NCI-H2029 (cell line): ENCODE measurements around the gene CWC27.
"Not testable (repeated sequence)": the region's sequence is repeated elsewhere in the genome, so short reads cannot be mapped to it uniquely, and the experiment has no call there.

ENCODE experiments used
- DNase-seq: peaks from one replicate; lab custom pipeline; 2025; lab: John Stamatoyannopoulos, UW

CWC27 gene

GRCh38 chr5:64788156-64788555 is 19.4 kb downstream of the CWC27 start:
- no peak for DNase-seq

- DNase-seq = no peak
These were observed 20.7 kb downstream of the CWC27 start for GRCh38 chr5:64789457-64789856.

GRCh38 chr5:64790210-64790609 is 21.5 kb downstream of the CWC27 start:
- no peak for DNase-seq

DNA sequence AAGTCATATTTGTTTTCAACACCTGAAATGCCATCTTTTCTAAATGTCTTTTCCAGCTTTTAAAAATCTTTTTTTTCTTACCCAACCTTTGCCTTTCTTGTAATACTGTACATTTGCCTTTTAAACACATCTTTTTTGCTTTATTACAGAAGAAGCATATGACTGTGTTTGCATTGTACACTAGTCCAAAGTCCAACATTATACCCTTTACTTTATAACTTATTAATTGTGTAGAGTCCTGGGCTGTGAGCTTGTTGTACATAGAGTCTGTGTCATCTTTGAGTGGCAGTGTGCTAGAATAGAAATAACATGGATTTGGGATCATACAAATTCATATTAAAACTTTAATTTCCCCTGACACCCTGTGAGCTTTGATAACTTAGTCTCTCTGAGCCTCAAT is 23.7 kb downstream of the CWC27 start:
- no peak for DNase-seq

DNA sequence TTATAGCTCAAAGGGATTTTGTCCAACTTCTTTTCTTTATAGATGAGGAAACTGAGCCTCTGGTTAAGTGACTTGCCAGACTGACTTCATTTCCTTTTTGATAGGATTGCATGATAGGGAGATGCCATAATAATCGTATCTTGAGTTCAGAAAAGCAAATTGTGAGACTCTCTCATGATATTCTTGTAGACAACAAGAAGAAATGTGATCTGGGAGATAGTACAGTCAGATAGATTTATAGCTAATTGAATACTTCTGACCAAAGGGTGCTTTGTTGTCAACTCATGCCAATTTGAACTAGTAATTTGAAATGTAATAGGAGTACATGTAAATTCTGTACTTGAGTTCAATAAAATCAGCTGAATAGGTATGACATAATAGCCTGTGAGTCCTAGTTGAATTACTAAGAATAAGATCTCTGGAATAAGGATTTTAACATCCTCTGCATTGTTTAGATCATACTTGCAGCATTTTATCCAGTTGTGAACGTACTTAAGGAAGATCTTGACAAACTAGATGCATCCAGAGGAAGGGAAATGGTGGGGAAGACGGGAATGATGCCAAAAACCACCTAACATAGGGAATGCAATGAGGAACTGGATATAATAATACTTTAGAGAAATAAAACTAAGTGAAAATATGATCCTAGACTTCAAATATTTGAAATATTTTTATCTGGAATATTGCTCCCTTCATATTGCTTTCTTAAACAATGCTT is 25.5 kb downstream of the CWC27 start:
- DNase-seq = peak; percentile 3

GRCh38 chr5:64796301-64796700 is 27.6 kb downstream of the CWC27 start:
- DNase-seq = no peak

- no peak for DNase-seq
These were observed 32.2 kb downstream of the CWC27 start for GRCh38 chr5:64800926-64801325.

GRCh38 chr5:64806537-64806936 is 37.8 kb downstream of the CWC27 start:
- no peak for DNase-seq

DNA sequence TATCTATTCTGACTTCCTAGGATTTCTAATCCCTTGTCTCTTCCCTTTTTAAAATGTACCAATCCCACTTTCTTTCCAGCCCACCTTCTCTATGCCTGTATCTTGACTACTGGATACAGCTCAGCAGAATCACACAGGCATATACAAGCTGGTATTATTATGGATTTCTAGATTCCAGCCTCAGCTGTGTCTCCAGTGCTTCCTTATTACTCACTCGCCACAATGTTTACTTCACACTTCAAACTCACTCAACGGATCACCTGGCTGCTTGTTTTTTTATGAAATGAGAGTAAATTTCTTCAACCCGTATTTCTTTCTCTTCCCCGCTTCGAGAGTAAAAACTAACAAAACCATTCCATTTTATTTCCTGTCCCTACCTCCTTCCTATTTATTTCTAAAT is 38.8 kb downstream of the CWC27 start:
- peak; percentile 61 for DNase-seq

DNA sequence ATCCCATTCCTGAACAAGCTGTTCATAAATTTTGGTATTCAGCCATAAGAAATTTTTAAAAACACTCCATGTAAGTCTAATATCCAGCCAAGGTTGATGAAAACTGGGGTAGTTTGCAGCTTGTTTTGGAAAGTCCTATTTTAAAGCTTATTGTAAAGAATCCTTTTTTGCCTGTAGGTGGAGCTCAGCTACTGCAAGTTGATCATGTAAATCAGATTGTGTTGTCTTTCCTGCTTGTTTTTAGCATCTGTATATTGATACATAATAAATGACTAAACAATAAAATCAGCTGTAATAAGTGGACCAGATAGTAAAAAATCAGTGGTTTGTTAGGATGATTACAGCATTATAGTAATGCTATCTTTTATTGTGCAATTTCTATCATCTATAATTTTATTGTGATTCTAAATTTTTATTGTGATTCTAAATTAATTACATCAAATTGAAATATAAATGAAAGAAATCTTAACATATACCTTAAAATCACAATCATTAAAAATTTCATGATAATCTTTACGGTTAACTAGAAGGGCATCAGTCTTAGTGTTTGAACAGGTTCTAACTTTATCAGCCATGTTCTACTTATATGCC is 42.4 kb downstream of the CWC27 start:
- peak; percentile 7 for DNase-seq

DNA sequence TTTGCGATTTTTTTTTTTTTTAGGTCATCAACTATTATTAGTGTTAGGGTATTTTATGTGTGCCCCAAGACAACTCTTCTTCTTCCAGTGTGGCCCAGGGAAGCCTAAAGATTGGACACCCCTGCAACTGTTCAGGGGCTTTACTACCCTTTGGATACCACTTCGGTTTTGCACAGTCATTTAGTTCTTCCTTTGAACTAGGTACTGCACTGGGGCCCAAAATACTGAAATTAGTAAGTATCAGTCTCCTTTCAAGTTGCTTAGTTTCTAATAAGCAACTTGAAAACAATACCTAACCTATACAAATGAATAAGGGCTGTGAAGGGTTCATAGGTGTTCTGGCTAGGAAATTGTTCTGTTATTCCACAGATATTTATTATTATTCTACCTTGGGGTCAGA is 45.3 kb downstream of the CWC27 start:
- DNase-seq = no peak

GRCh38 chr5:64818245-64818644 is 49.5 kb downstream of the CWC27 start:
- DNase-seq = no peak

- DNase-seq = not testable (repeated sequence)
These were observed 50.6 kb downstream of the CWC27 start for GRCh38 chr5:64819345-64819744.

DNA sequence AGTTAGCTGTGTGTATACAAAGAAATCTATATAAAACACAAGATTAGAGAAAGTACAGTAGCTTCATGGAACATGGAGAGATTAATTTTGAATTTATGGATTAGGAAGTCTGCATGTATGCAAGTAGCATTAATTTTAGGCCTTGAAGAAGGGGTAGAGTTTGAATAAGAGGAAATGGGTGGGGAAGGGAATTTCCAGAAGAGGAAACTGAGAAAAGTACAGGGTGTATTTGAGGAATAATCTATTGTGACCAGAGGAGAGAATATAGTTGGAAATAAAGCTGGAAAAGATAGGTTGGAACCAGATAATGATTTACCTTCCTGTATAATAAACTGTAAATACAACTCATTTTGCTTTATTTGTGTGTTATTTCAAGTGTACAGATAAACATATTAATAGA is 53.6 kb downstream of the CWC27 start:
- no peak for DNase-seq

DNA sequence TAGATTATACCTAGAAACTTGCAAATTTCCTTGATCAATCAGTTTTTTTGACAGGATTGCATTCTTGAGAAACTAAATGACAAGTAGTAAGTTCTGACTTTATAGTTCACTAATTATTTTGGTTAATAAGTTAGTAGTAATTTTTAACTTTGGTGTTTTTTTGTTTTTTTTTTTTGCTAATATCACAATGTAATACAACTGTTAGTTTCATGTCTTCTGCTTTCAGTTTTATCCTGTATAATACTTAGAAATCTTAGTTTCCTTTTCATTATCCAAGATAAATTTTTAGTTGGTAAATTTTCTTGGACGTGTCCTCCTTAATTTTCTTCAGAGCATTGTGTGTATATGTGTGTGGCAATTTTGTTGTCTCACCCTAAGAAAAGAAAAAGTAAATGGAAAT is 57.8 kb downstream of the CWC27 start:
- no peak for DNase-seq

- DNase-seq = no peak
These were observed 59.0 kb downstream of the CWC27 start for GRCh38 chr5:64827703-64828102.

- not testable (repeated sequence) for DNase-seq
These were observed 61.9 kb downstream of the CWC27 start for GRCh38 chr5:64830650-64831049.

GRCh38 chr5:64831996-64832395 is 63.3 kb downstream of the CWC27 start:
- no peak for DNase-seq

DNA sequence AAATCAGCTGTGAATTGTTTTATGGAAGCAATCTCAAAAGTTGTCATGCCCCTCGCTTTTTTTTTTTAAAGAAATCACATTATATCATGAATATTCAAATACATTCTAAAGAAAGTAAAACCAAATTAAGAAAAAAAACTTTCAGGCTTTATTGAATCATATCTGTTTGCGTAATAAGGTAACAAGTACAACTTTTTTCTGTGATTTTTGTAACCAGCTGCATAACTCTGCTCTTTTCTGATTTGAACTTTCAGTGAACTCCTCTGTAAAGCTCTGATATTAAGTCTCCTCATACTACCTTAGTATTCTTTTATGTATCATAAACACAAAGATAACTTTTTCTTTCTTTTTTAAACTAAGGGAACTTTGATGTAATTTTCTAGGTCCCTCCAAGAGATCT is 65.3 kb downstream of the CWC27 start:
- DNase-seq = no peak

DNA sequence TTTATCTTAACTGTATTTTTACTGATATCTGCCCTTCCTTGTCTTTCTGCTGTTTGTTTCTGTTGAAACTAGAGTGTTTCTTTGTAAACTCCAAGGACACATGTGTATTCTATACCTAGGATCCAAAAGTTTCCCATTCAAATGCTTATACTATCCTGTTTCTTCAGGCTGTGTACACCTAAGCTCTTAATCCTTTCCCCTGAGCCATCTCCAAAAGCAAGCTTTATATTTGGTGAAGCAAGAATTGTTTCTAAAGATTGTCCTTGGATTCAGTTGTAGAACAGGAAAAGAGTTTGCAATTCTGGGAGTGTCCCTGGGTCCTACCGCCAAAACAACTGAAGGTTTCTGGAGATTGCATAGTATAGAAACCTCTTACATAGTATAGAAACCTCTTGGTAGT is 65.9 kb downstream of the CWC27 start:
- DNase-seq = no peak

DNA sequence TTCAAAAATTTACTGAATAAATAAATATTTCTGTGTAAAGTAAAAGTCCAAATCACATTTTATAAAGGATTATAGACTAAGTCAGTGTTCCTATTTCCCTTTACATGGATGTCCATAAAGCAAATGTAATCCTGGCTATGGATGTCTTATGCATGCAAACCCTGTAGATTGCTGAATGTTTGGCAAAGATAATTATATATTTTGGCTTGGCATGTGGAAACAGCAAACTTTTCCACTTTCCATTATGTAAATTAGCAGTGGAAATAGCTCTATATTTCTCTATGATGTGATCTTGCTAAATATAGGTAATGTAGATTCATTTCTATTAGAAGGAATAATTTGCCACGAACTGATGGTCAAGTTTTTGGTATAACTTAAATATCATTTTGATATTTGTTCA is 66.5 kb downstream of the CWC27 start:
- no peak for DNase-seq

DNA sequence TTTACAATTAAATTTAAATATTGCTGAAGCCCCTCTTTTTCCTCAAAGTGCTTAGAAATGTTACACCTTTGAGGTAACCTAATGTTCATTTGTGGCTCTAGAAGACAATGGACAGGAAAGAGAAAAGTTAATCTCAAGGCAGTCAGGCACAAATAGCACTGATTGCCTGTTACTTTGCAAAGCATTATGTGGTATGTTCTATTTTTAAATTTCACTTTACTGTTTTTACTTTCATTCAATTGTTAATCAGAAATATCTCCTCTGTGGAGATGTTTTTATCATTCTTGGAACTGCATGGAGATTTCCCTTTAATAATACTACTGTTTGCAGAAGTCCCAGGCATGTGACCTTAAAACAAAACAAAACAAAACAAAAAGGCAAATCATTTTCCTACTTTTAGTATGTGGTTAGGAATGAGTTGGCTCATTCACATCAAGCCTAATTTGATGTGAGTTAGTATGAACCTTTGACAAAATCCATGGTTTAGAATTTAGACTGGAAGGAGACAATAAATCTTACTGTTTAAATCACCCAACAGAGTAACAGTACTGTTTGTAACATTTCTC is 67.5 kb downstream of the CWC27 start:
- DNase-seq = no peak

GRCh38 chr5:64836786-64837185 is 68.1 kb downstream of the CWC27 start:
- DNase-seq = no peak

DNA sequence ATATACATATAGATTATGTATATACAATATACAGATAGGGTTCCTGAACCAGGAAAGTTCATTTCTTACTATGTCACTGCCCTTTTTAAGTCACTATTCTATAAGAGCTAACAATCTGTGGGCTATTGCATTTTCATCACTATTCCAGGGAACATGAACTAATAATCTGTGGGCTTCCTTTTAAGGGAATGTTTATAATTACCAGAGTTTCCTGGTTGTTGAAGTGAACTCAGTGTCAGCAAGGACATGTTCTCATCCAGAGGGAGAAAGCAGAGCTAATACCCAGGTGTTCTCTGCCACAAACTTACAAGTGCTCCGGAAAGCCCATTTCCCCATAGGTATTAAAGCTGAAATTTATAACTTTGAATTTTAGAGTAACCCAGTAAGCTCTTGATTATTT is 69.6 kb downstream of the CWC27 start:
- no peak for DNase-seq
